GDM1 (cell line): ENCODE measurements around the gene SEMA3E.
"Not testable (repeated sequence)": the region's sequence is repeated elsewhere in the genome, so short reads cannot be mapped to it uniquely, and the experiment has no call there.

ENCODE experiments used
- DNase-seq: peaks from one replicate; lab custom pipeline; 2025; lab: John Stamatoyannopoulos, UW

Gene SEMA3E

GRCh38 chr7:83552556-83552955, 96.4 kb downstream of the SEMA3E start:
- not testable (repeated sequence) for DNase-seq

GRCh38 chr7:83550100-83550499, 98.8 kb downstream of the SEMA3E start:
- no peak for DNase-seq

GRCh38 chr7:83548250-83548649, 100.7 kb downstream of the SEMA3E start:
- no peak for DNase-seq

GRCh38 chr7:83547526-83547925, 101.4 kb downstream of the SEMA3E start:
- DNase-seq: no peak

GRCh38 chr7:83546586-83546985, 102.4 kb downstream of the SEMA3E start:
- no peak for DNase-seq

GRCh38 chr7:83541187-83541960, 107.6 kb downstream of the SEMA3E start:
- no peak for DNase-seq

- DNase-seq: no peak
Observed at GRCh38 chr7:83534488-83534887, 114.5 kb downstream of the SEMA3E start.

GRCh38 chr7:83532219-83532618, 116.7 kb downstream of the SEMA3E start:
- DNase-seq: no peak

- no peak for DNase-seq
Observed at GRCh38 chr7:83531766-83532165, 117.2 kb downstream of the SEMA3E start.

- DNase-seq: no peak
Observed at GRCh38 chr7:83528925-83529423, 120.0 kb downstream of the SEMA3E start.

- DNase-seq: no peak
Observed at GRCh38 chr7:83524277-83525075, 124.5 kb downstream of the SEMA3E start.

GRCh38 chr7:83520726-83521125, 128.2 kb downstream of the SEMA3E start:
- no peak for DNase-seq

GRCh38 chr7:83519240-83519639, 129.7 kb downstream of the SEMA3E start:
- DNase-seq: no peak

GRCh38 chr7:83517035-83517700, 131.8 kb downstream of the SEMA3E start:
- DNase-seq: no peak

GRCh38 chr7:83514977-83515376, 134.0 kb downstream of the SEMA3E start:
- DNase-seq: no peak

GRCh38 chr7:83509255-83510021, 139.5 kb downstream of the SEMA3E start:
- no peak for DNase-seq

- no peak for DNase-seq
Observed at GRCh38 chr7:83504330-83504729, 144.6 kb downstream of the SEMA3E start.

- no peak for DNase-seq
Observed at GRCh38 chr7:83502636-83503035, 146.3 kb downstream of the SEMA3E start.

GRCh38 chr7:83494683-83495082, 154.3 kb downstream of the SEMA3E start:
- no peak for DNase-seq

- DNase-seq: no peak
Observed at GRCh38 chr7:83492802-83493201, 156.1 kb downstream of the SEMA3E start.

- DNase-seq: no peak
Observed at GRCh38 chr7:83487801-83488200, 161.1 kb downstream of the SEMA3E start.

GRCh38 chr7:83486957-83487356, 162.0 kb downstream of the SEMA3E start:
- DNase-seq: no peak
